CD4-positive, alpha-beta T cell treated with Interleukin-21 for 1 hour (primary cell): ENCODE data around the gene TP53.

Source experiments
- DNase-seq: peaks from one replicate; pipeline ENCODE4 v3.0.0-alpha.2; 2020

The TP53 gene

GRCh38 chr17:7673239-7673638 lies 14.1 kb downstream of the TP53 start:
- peak; percentile 39 for DNase-seq

- DNase-seq, result no peak
These were observed 18.8 kb downstream of the TP53 start for GRCh38 chr17:7668482-7668881.

GRCh38 chr17:7667656-7668406 lies 19.5 kb downstream of the TP53 start:
- DNase-seq, result no peak

DNA sequence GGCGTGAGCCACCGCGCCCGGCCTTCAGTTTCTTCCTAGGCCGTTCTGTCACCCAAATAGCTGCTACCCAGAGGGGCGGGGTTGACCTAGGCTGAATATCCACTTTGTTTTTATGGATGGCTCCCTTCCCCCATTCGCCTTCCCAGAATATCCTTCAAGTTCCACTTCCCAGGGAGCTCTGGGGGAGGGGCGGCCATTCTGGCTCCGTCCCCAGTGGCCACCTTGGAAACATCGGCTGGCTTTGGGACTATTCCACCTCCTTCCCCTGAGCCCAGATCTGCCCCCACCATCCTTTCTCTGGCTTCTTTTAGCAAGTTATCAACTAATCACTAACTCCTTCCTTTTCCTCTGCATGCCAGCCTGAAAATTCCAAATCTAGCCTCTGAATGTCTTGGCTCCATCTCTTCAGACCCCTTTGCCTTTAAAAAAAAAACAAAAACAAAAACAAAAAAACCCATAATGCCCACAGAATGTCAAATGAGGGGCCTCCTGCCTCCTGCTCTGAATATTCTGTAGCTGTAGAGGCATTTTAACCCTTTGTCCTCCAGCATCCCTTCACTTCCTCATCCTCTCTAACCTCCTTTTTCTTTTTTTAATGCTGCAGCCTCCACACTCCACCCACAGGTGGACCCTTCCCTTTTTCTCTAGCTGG lies 30.2 kb downstream of the TP53 start:
- DNase-seq, result no peak

DNA sequence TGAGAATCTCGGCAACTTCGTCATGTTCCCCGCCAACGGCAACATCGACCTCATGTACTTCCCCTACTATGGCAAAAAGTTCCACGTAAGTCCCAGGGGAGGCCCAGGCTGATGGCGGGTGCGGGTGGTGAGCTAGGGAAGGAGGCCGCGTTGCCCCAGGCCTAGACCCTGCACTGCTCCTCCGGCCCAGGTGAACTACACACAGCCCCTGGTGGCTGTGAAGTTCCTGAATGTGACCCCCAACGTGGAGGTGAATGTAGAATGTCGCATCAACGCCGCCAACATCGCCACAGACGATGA lies 31.8 kb downstream of the TP53 start:
- no peak for DNase-seq

DNA sequence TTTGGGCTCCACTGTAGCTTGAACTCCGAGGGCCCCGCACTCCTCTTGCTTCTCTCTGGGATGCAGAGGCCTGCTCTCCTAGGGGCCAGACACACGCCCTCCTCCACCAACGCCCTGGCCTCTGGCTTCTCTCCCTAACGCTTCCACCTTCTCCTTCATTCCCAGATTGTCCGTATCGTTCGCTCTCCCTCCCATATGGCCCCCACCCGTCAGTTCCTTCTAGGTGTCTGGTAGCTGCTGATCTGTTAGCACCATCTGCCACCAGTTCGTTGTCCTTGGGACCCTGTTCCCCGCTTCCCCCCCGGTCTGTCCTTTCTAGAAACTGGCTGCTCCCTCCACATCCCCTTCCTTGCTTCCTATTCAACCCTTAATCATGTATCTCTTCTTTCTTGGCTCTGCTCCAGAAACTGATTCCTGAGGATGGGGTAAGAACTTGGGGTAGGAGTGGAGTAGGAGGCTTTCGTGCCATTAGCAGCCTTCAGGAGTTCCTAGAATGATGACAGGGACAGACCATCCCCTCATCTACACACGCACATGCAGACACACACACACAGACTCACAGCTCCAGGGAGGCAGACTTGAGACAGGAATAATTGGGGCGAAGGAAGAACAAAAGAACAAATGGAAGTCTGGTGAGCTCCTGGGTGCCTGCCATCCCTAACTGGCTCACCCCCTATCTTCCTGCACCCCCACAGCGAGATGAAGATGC lies 32.3 kb downstream of the TP53 start:
- DNase-seq, result no peak

DNA sequence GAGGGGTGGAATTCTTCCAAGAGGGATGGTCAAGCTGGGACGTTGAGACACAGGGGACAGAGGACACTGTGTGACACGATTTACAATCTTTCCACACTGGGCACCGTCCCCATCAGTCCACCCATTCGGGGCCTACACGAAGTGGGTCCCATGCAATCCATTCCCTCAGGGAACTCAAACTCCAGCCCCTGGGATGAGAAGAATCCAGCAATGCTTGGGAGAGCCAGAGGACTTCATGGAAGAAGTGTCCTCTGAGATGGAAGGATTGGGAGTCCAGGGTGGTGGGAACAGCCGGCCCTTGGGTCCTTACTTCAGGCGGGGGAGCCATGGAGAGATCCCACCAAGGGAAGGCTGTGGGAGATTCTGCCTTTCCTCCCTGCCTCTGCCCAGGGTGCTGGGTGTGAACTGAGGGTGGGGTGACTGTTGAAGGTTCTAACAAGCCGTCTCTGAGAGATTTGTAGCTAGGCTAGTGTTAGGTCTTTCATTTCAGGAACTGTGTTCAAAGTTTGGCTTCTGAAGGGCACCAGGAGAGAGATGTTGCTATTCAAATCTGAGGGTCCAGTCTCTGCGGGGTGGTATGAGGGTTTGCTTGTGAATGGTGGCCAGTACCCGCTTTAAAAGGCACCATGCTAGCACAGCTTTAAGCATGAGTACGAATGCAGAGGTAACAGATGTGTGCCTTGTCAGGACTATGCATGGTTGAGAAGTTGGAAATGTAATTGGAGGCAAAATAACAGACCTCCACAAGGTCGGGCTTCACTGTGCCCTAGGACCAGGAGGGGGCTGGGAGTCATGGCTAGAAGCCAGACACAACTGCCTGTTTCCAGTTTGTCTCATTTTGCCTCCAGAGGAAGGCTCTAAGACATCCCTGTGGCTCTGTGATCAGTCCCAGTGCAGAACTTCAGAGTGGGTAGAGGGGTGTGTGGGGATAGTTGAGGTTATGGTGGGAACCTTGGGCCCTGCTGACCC lies 34.6 kb downstream of the TP53 start:
- no peak for DNase-seq

DNA sequence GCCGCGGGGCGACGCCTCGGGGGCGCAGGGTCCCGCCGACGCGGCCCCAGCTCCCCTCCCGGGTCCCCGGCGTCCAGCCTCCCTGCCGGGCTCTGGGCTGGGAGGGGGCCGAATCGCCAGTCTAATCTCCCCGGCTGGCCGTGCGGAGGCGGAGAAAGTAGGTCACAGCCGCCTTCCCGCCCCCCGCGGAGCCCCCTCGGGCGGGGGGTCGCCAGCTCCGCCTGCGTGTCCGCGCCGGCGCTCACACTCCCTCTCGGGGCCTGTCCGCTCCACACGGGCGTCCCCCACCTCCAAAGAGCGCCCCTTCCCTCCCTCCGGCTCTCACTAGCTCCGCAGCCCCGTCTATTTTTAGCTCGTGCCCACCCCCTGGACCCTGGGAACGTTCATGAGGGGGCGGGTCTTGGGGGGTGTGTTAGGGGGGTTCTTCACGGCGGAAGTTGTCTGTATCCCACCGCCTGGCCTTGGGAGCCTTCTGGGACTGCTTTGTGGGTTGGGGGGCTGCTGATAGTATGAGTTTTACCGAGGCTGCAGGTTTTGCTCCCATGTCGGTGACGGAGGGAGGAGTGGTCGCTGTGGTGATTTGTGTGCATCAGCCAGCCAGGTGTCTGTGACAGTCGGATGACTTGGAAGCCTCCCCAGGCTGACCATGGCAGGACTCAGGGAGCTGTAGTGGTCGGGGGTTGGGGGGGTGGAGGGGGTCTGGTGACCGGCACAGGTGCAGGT lies 35.5 kb downstream of the TP53 start:
- DNase-seq, result no peak

DNA sequence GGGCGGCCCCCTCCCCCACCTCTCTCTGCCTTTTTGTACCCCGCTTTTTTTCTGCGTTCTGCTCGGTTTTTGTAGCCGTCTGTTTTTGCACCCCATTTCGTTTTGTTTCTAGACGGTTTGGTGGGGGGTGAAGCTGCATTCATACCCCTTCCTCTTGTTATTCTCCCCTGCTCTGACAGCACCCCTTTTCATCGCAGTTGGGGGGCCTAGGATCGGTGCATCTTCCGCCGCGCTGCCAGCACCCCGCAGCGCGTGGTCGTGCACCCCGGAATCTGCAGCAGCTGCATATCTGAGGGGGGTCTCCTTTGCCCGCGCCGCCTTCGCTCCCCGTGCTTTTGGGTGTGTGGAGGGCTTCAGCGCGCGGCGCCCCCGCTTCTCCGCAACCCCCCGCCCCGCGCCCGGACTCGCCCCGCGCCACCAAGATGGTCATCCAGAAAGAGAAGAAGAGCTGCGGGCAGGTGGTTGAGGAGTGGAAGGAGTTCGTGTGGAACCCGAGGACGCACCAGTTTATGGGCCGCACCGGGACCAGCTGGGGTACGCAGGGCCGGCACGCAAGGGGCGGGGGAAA lies 36.1 kb downstream of the TP53 start:
- no peak for DNase-seq

- DNase-seq, result peak; percentile 79
These were observed 36.7 kb downstream of the TP53 start, which contains the start of gene ATP1B2 for GRCh38 chr17:7650509-7651096. Gene ATP1B2 (plus strand): TSS chr17:7650926. CDS start chr17:7651519, 593 bp downstream.

GRCh38 chr17:7647018-7647417 lies 40.3 kb downstream of the TP53 start:
- DNase-seq, result no peak

GRCh38 chr17:7646457-7646856 lies 40.8 kb downstream of the TP53 start:
- no peak for DNase-seq

DNA sequence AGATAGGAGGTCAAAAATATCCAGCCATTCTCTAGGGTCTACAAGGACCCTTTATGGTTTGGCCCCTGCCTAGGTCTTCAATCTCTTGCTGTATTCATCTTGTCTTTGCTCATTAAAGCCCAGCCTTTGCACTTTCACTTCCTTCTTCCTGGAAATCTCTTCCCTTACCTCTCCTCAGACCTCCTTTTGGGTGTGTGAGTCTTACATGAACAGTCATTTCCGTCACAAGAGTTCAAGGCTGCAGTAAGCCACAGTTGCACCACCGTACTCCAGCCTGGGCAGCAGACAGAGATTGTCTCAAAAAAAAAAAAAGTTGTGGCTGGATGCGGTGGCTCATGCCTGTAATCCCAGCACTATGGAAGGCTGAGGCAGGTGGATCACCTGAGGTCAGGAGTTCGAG lies 42.5 kb downstream of the TP53 start:
- DNase-seq, result no peak

DNA sequence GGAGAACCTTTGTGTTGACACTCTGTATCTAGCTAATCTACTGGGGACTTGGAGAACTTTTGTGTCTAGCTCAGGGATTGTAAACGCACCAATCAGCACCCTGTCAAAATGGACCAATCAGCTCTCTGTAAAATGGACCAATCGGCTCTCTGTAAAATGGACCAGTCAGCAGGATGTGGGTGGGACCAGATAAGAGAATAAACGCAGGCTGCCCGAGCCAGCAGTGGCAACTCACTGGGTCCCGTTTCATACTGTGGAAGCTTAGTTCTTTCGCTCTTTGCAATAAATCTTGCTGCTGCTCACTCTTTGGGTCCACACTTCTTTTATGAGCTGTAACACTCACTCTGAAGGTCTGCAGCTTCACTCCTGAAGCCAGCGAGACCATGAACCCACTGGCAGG lies 45.7 kb downstream of the TP53 start:
- DNase-seq, result peak; percentile 33

DNA sequence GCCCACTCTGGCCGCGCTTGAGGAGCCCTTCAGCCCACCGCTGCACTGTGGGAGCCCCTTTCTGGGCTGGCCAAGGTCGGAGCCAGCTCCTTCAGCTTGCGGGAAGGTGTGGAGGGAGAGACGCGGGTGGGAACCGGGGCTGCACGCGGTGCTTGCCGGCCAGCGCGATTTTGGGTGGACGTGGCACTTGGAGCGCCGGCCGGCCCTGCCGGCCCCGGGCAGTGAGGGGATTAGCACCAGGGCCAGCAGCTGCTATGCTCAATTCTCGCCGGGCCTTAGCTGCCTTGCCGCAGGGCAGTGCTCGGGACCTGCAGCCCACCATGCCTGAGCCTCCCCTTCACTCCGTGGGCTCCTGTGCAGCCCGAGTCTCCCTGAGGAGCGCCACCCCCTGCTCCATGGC lies 46.5 kb downstream of the TP53 start:
- DNase-seq, result no peak

DNA sequence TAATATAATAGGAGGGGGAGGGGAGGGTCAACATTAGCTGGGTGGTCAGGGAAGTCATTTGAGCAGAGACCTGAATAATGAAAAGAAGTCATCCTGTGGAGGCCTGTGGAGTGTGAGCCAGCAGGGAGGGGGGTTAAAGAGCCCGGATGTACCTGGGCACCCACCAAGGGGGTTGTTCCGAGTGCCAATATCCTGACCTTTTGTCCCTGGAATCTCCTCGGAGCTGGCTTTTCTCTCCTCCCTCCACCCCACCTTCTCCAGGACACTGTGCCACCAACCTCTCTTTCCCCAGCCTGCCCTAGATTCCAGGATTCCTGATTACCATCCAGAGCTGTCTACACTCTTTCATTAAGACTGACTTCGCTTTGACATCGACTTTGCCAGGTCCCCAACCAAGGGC lies 51.1 kb downstream of the TP53 start:
- DNase-seq, result no peak

GRCh38 chr17:7634384-7634783 lies 52.9 kb downstream of the TP53 start:
- DNase-seq, result no peak

DNA sequence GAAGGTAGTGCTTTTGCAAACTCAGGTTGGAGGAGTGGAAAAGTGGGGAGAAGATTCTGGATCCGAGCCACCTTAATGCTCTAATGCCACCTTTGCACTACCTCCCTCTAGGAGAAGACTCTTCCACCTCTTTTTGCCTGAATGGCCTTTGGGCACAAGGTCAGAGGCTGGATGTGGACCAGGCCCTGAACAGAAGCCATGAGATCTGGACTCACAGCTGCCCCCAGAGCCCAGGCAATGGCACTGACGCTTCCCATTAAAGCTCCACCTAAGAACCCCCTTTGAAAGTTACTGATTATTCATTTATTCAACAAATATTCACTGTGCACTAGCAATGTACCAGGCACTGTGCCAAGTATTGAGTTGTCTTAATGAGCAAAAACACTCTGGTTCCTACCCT lies 54.2 kb downstream of the TP53 start:
- DNase-seq, result no peak

DNA sequence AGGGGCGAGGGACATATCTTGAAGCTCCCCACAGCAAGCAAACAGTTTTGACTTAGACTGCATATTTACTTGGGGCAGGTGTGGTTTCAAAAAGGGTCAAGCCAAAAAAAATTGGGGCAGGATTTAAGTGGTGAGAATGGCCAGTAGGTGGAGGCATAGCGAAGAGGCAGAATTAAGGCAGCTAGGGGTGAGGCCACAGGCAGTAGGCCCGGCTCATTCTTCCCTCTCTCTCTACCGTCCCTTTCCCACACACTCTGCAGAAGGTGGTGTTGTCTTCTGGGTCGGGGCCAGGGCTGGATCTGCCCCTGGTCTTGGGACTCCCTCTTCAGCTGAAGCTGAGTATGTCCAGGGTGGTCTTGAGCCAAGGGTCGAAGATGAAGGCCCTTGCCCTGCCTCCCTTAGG lies 54.8 kb downstream of the TP53 start:
- peak; percentile 54 for DNase-seq

- no peak for DNase-seq
These were observed 55.6 kb downstream of the TP53 start for GRCh38 chr17:7631398-7632380.
